Right cardiac atrium (tissue), 5 donors: Measurements from ENCODE around the gene ZNF878. TPM values are rescaled to one million over a fixed set of nuclear protein-coding genes. Genes with fewer than 3 reads are reported as not detected.
"Not testable (repeated sequence)": the region's sequence is repeated elsewhere in the genome, so short reads cannot be mapped to it uniquely, and the experiment has no call there.

Experiments used
- ATAC-seq, 2 donors: fragments of 200-7000 bp; cut with Tn5 transposase; one replicate each; pipeline versions ENCODE4 v1.8.0 to v1.9.1; 2020; ENCODE audit warnings: moderate library complexity in 2 of 2, mild to moderate bottlenecking in 1 of 2
- DNase-seq, 3 donors: peaks; one replicate each; pipeline ENCODE4 v3.0.0-alpha.2; 2020
- H3K27ac ChIP-seq: one replicate; pipeline ENCODE4 v1.5.1; 2013; ENCODE audit warnings: mild to moderate bottlenecking, low read length, control low read depth, moderate library complexity
- H3K27me3 ChIP-seq: one replicate; pipeline ENCODE4 v1.6.1; 2013; ENCODE audit not compliant: control insufficient read depth, insufficient read depth
- H3K4me1 ChIP-seq: one replicate; pipeline ENCODE4 v1.6.1; 2013; ENCODE audit warnings: low read length; ENCODE audit not compliant: control insufficient read depth, insufficient read depth
- H3K4me3 ChIP-seq: one replicate; pipeline ENCODE4 v1.5.1; 2013; ENCODE audit warnings: low read length, control low read depth
- H3K9me3 ChIP-seq: one replicate; pipeline ENCODE4 v1.6.1; 2013; ENCODE audit warnings: low read length; ENCODE audit not compliant: control insufficient read depth
- WGBS: extraction: QIAGEN DNeasy Blood & Tissue Kit; methylation state at CpG from one replicate; pipeline ENCODE4 v1.1.7; 2013; 5-methylcytosine and 5-hydroxymethylcytosine counted together
- intact Hi-C, 4 donors: fragments of 100-400 bp; cut with DNase I; formaldehyde crosslinking; loops; one replicate each; pipeline versions ENCODE4 v1.11.0 to v1.14.0; 2022 to 2023
- polyA plus RNA-seq: library from polyadenylated mRNA; stranded (reverse); fragments of 200-250 nt; gene quantifications from one replicate; pipeline ENCODE4 v1.2.3, GENCODE V29; 2013
- total RNA-seq, 4 donors: library from RNA; stranded (reverse); fragmentation: NEBNext Ultra II Directional; extraction: Animal tissue kit (Norgen Biotek cat#: 25700); gene quantifications; one replicate each; pipeline ENCODE4 v1.2.1, GENCODE V29; 2021
- donor health status: healthy with polysubstance abuse.
- donor health status: DM: no; HTN: yes; CAD: no.
- donor health status: DM: no; HTN: no; CAD: no.
- donor health status: DM: no; HTN: yes; CAD: no; lungs with severe emphysema.
- donor health status: DM: yes; HTN: yes; CAD: no.

Gene ZNF878
- total and polyA plus RNA-seq, 5 donors: 0.20 to 0.38 (median 0.23) TPM; not detected in 2

DNA sequence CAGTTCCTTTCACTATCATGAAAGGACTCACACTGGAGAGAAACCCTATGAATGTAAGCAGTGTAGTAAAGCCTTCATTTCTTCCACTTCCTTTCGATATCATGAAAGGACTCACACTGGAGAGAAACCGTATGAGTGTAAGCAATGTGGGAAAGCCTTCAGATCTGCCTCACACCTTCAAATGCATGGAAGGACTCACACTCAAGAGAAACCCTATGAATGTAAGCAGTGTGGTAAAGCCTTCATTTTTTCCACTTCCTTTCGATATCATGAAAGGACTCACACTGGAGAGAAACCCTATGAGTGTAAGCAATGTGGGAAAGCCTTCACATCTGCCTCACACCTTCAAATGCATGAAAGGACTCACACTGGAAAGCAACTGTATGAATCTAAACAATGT lies 23.6 kb upstream of the ZNF878 start:
- H3K9me3 ChIP-seq: peaks cover 30% of the 10 kb centered on the region
- H3K27me3 ChIP-seq, H3K27ac ChIP-seq, ATAC-seq, H3K4me1 ChIP-seq, H3K4me3 ChIP-seq, DNase-seq, intact Hi-C loops: not testable (repeated sequence)
- WGBS: 97% methylated on average over 3 of the region's 3 CpGs

DNA sequence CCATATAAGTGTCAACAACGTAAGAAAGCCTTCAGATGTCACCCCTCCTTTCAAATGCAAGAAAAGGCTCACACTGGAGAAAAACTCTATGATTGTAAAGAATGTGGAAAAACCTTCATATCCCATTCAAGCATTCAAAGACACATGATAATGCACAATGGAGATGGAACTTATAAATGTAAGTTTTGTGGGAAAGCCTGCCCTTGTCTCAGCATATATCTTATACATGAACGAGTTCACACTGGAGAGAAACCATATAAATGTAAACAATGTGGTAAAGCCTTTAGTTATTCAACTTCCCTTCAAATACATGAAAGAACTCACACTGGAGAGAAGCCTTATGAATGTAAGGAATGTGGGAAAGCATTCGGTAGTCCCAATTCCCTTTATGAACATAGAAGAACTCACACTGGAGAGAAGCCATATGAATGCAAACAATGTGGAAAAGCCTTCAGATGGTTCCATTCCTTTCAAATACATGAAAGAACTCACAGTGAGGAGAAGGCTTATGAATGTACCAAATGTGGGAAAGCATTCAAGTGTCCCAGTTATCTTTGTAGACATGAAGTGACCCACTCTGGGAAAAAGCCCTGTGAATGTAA lies 22.9 kb upstream of the ZNF878 start:
- intact Hi-C loops: no loop called here
- Histone ChIP-seq H3K4me1 (no peaks in the 10 kb centered on the region), H3K9me3 (peaks cover 30% of the 10 kb centered on the region), H3K4me3 (peak overlapping the region; percentile 40), H3K27me3 (no peaks in the 10 kb centered on the region), H3K27ac (no peak overlapping the region)
- DNase-seq (no peak), ATAC-seq (no peak)
- WGBS: 87% methylated on average over 3 of the region's 3 CpGs

DNA sequence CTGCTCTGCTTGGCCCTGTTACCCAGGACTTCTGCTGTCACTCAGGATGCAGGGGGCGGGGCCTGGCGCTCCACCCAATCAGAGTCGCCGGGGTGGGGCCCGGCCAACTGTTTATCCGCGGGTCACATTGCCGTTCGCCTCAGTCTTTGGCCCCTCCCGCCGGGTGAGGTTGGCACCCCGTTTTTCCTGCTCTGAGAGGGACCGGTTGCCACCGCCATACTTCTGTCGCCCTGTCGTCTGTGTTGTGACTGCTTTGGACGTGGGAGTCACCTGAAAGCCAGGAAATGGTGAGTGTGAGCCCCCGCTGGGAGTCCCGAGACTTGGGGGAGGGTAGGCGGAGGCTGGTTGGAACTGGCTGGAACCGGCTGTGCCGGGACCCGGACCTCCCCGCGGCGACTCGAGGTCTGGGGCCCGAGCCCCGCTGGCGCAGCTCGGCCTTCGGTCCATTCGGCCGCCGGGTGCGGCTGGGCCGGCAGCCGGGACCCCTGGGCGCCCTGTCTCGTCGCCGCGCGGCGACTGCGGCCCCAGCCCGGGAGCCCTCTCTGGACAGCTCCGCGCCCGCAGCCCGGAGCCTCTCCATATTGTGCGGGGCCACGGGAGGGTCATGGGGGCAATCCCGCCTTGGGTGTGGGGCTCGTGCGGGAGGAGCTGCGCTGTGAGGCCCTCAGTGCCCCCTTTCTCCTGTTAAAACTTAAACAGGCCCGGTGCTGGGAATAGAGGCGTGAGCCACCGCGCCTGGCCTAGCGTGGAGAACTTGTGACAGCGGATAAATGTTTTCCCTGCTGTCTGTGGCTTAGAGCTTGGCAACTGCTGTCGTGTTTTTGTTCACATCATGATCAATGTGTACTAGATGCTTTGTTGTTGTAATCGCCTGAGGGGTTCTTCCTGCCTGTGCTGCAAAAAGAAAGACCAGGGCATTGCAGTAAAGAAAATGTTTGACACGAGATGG lies 12.1 kb upstream of the ZNF878 start, which contains the start of gene ZNF844:
Gene ZNF844, plus strand, starts transcription at position 142 of the 949 bp plus-strand sequence. Its CDS starts 143 bp downstream, at position 285.
- peak; percentile 99 for ATAC-seq
- peak; percentile 97 to 99 (median 99) for DNase-seq
- H3K27ac ChIP-seq: peak within 1 kb of the TSS; percentile 83
- peak within 1 kb of the TSS; percentile 61 for H3K4me3 ChIP-seq
- H3K9me3 ChIP-seq: no peaks in the 10 kb centered on the region
- intact Hi-C loops: no loop called here
- 1% methylated on average over 66 of the region's 66 CpGs for WGBS
- no peaks in the 10 kb centered on the region for H3K27me3 ChIP-seq
- peaks cover 2% of the 10 kb centered on the region for H3K4me1 ChIP-seq

DNA sequence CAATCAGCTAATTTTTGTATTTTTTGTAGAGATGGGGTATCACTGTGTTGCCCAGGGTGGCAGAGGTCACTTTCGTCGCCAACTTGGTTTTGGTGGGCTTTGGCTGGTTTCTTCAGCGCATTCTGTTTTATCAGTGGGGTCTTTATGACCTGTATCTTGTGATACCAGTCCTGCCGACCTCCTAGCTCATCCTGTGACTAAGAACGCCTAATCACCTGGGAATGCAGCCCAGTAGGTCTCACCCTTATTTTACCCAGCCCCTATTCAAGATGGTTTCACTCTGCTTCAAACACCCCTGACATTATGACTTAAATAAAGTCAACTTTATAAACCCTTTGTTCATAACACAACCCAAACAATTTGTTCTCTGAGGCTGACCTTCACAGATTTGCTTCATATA lies 3.0 kb upstream of the ZNF878 start:
- Histone ChIP-seq H3K9me3 (no peaks in the 10 kb centered on the region), H3K4me1 (no peaks in the 10 kb centered on the region), H3K27ac (no peak overlapping the region), H3K27me3 (no peaks in the 10 kb centered on the region), H3K4me3 (no peak overlapping the region)
- DNase-seq (no peak), ATAC-seq (no peak)
- intact Hi-C loops: loop anchor here in 2 of 4 donors (5.0 to 10.0 kb wide), 2 partner anchors 87 to 89 kb away; partner anchors contain the start of gene ZNF20 (in 2 of the 2)
- 75% methylated on average over 5 of the region's 5 CpGs for WGBS

DNA sequence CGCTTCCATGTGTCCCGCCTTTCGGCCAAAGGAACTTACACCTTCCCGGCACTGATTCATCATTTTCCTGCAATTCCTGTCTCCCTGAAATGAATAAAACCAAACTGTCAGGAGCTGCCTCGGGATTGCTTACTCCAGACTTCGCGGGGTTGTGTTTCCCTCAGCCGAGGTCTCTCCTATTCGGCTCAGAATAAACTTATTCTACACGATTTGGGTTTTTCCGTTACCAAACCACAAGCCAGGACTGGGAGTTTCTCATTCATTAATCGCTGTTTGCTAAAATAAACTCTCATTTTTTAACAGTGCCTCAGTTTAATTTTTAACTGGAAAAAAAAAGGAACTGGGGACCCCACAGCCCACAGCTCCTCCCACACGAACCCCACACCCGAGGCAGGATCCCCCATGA lies 667 bp downstream of the ZNF878 start:
- intact Hi-C loops: loop anchor here in 1 of 4 donors (10.0 kb wide), 1 partner anchor 93 kb away; the partner anchor contains the start of gene ZNF20
- no peaks in the 10 kb centered on the region for H3K4me1 ChIP-seq
- WGBS: under 1% methylated on average over 14 of the region's 14 CpGs
- no peak overlapping the region for H3K27ac ChIP-seq
- peak overlapping the region; percentile 79 for H3K4me3 ChIP-seq
- H3K27me3 ChIP-seq: no peaks in the 10 kb centered on the region
- ATAC-seq (no peak), DNase-seq (no peak)
- no peaks in the 10 kb centered on the region for H3K9me3 ChIP-seq

DNA sequence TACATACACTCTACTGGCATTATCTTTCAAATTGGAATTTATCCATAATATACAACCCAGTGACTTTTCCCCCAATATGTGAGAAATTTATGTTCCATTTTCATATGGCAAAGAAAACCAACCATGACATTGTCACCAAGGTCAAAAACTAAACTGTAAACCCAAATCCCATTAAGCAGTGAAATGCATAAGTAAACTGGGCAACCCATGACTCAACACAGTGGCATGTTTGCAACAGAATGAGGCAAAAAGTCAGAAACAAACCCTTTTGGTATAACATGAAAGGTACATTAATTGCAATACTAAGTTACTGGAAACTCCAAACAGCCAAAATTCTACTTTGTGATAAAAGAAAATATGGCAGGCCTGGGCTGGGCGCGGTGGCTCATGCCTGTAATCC lies 4.9 kb downstream of the ZNF878 start:
- peaks cover 2% of the 10 kb centered on the region for H3K9me3 ChIP-seq
- DNase-seq: no peak
- H3K27me3 ChIP-seq: no peaks in the 10 kb centered on the region
- H3K4me1 ChIP-seq: no peaks in the 10 kb centered on the region
- ATAC-seq: no peak
- intact Hi-C loops: no loop called here
- WGBS: 99% methylated on average over 2 of the region's 2 CpGs
- H3K4me3 ChIP-seq: no peak overlapping the region
- no peak overlapping the region for H3K27ac ChIP-seq

DNA sequence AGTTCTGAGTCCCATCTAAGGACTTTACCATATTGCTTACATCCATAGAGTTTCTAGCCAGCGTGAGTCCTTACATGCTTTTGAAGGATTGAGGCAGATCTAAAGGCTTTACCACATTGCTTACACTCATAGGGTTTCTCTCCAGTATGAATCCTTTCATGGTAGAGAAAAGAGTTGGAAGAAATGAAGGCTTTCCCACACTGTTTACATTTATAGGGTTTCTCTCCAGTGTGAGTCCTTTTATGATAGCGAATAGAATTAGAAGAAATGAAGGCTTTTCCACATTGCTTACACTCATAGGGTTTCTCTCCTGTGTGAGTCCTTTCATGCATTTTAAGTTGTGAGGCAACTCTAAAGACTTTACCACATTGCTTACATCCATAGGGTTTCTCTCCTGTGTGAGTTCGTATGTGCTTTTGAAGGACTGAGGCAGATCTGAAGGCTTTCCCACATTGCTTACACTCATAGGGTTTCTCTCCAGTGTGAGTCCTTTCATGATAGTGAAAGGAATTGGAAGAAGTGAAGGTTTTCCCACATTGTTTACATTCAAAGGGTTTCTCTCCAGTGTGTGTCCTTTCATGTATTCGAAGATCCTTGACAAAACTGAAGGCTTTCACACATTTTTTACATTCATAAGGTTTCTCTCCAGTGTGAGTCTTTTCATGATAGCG lies 8.9 kb downstream of the ZNF878 start:
- intact Hi-C loops: no loop called here
- Histone ChIP-seq H3K27me3 (no peaks in the 10 kb centered on the region), H3K27ac (no peak overlapping the region), H3K4me3 (no peak overlapping the region), H3K4me1 (no peaks in the 10 kb centered on the region), H3K9me3 (peaks cover 2% of the 10 kb centered on the region)
- DNase-seq: no peak
- 96% methylated on average over 5 of the region's 5 CpGs for WGBS
- ATAC-seq: no peak

DNA sequence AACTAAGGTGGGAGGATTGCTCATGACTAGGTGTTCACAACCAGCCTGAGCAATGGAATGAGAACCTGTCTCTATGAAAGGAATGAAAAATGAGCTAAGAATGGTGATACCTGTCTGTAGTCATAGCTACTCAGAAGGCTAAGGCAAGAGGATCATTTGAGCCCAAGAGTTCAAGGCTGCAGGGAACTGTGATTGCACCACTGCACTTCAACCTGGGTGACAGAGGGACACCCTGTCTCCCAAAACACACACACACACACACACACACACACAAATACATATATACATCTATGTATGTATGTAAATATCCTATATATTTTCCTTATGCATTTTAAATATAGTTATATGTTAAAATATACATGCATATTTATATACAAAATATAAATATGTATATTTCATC lies 9.9 kb downstream of the ZNF878 start:
- Histone ChIP-seq H3K4me3 (no peak overlapping the region), H3K27ac (no peak overlapping the region), H3K4me1 (no peaks in the 10 kb centered on the region), H3K27me3 (no peaks in the 10 kb centered on the region), H3K9me3 (peaks cover 2% of the 10 kb centered on the region)
- no peak for ATAC-seq
- DNase-seq: no peak
- intact Hi-C loops: no loop called here

DNA sequence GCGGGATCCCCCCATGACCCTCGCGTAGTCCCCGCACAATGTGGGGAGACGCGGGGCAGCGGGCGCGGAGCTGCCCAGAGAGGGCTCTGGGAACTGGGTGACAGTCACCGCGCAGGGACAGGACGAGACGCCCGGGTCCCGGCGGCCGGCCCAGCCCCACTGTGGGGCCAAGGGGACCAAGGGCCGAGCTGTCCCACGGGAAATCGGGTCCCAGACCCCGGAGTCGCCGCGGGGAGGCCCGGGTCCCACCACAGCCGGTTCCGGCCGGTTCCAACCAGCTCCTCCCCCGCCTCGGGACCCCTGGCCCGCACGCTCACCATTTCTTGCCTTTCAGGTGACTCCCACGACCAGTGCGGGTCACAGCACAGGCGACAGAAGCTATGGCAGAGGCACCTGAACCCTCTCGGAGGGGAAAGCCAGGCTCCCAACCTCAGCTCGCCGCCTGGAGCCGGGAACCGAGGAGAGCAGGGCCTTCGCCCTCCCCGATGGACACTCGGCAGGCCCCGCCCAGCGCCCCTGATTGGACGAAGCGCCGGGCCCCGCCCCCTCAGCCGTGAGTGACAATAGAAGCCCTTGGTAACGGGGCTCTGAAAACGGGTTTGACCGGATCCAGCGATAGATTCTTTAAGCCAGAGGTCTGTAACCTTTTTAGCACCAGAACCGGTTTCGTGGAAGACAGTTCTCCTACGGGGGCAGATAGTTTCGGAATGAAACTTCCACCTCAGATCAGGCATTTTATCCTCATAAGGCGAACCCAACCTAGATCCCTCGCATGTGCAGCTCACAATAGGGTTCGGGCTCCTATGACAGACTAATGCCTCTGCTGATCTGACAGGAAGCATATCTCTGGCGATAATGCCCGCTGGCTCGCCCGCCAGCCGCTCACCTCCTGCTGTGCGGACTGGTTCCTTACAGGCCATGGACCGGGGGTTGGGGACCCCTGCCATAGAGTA lies 17.3 kb downstream of the ZNF878 start, which contains the start of gene ZNF433:
Gene ZNF433, minus strand, starts transcription at position 460 of the 953 bp plus-strand sequence. Its CDS starts 140 bp downstream, at position 320.
- Histone ChIP-seq H3K4me1 (peaks cover 3% of the 10 kb centered on the region), H3K9me3 (no peaks in the 10 kb centered on the region), H3K27ac (peak within 1 kb of the TSS; percentile 42), H3K4me3 (peak within 1 kb of the TSS; percentile 63), H3K27me3 (no peaks in the 10 kb centered on the region)
- WGBS: under 1% methylated on average over 68 of the region's 68 CpGs
- ATAC-seq: peak; percentile 100
- peak; percentile 96 to 99 (median 98) for DNase-seq
- intact Hi-C loops: no loop called here

DNA sequence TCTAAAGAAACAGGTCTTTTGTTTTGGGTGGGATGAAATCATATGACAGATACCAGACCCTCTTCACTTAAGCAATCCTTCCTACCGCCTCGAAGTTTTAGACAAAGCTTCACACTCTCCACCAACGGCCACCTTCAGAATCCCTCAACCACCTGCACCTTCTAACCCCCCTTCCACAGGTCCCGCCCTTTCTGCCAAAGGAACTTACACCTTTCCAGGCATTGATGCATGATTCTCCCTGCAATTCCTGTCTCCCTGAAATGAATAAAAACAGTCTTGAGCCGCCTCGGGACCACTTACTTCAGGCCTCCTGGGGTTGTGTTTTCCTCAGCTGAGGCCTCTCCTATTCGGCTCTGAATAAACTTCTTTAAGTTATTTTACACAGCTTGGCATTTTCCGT lies 18.1 kb downstream of the ZNF878 start:
- H3K4me1 ChIP-seq: peaks cover 3% of the 10 kb centered on the region
- no peaks in the 10 kb centered on the region for H3K9me3 ChIP-seq
- no peak overlapping the region for H3K27ac ChIP-seq
- H3K4me3 ChIP-seq: peak overlapping the region; percentile 63
- WGBS: 18% methylated on average over 8 of the region's 8 CpGs
- ATAC-seq: no peak
- no peak for DNase-seq
- no peaks in the 10 kb centered on the region for H3K27me3 ChIP-seq
- intact Hi-C loops: no loop called here
